Activated T-cell treated with anti-CD3 and anti-CD28 coated beads for 1 hour (primary cell): ENCODE measurements around the gene ST7.

Experiments
- DNase-seq: peaks from one replicate; pipeline ENCODE4 v3.0.0-alpha.2; 2020; ENCODE audit warnings: low read depth

ST7 gene

GRCh38 chr7:117157241-117158209 lies 204.2 kb downstream of the ST7 start:
- DNase-seq, result no peak

GRCh38 chr7:117158941-117159697 lies 205.8 kb downstream of the ST7 start:
- no peak for DNase-seq

DNA sequence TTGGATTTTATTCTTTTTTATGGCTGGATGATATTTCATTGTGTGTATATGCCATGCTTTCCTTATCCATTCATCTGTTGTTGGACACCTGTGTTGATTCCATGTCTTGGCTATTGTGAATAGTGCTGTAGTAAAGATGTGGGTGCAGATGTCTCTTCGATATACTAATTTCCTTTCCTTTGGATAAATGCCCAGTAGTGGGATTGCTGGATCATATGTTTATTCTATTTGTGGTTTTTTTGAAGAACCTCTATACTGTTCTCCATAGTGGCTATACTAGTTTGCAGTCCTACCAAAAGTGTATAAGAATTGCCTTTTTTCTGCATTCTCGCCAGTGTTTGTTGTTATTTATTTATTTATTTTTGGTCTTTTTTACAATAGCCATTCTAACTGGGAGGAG lies 209.8 kb downstream of the ST7 start:
- DNase-seq, result no peak

GRCh38 chr7:117164620-117165019 lies 211.3 kb downstream of the ST7 start:
- DNase-seq, result no peak

GRCh38 chr7:117165656-117166055 lies 212.4 kb downstream of the ST7 start:
- DNase-seq, result no peak

DNA sequence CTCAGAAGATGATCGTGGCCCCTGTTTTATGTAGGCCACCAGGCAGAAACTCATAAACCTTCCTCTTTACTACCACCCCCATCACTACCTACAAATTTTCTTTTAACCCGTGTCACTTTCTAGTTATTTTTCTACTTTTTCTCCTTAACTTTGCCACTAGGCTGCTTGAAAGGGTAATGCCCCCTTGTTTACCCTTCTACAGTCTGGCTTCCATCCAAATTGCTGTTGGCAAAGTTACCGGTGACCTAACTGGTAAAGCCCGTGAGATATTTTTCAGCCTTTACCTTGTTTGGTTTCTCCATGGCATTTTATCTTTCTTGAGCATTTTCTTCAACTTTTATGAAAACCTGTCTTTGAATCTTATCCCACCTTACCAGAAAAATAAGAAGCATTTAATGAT lies 216.6 kb downstream of the ST7 start:
- no peak for DNase-seq

GRCh38 chr7:117171106-117171505 lies 217.8 kb downstream of the ST7 start:
- no peak for DNase-seq

- DNase-seq, result no peak
These were observed 219.0 kb downstream of the ST7 start for GRCh38 chr7:117172283-117172682.

- DNase-seq, result no peak
These were observed 219.9 kb downstream of the ST7 start for GRCh38 chr7:117173035-117173770.

GRCh38 chr7:117176206-117176605 lies 222.9 kb downstream of the ST7 start:
- DNase-seq, result no peak

DNA sequence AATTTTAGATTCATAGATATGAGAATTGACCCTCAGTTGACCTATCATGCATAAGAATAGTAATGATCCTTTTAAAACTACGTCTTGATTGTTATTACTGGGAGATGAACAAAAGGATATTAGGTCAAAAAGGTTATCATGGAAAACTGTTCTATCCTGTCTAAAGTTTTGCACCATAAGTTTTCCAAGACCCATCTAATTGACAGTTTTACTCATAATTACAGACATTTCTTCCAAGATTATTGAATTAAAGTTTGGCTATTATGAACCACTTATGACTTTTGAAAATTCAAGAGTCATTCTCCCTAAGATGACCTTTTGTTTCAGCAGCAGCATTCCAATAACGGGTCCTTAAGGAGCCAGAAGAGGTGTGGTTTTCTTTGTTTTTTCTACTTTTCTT lies 225.3 kb downstream of the ST7 start:
- DNase-seq, result no peak

DNA sequence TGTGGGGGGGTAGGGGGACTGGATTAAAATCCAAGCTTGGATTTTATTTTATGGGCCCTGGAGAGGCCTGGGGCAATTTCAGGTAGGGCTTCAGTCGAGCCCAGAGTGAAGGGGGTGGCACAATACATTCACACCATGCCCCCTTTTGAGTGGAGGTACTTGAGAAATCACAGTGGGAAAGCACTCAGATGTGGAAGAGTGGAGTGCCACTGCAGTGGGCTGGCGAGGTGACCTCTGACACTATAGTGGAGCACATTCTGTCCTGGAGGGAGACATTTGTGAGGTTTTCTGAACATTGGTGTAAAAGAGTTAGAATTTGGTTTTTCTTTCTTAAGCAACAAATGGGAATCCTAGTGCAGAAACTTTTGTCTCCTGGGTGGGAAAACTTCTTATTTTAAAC lies 226.4 kb downstream of the ST7 start:
- no peak for DNase-seq

DNA sequence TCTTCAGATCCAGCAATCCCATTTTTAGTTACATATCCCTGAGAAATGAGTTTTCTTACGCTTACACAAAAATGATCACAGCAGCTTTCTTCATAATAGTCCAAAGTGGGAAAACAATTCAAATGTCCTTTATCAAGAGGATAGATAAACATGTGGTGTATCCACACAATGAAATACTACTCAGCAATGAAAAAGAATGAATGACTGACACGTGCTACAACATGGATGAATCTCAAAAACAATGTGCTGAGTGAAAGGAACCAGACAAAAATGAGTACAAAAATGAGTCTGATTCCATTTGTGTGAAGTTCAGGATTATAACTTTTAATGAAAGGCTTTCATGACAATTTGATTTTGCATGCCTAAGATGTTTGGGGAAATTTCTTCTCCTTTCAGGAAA lies 230.4 kb downstream of the ST7 start:
- DNase-seq, result no peak

DNA sequence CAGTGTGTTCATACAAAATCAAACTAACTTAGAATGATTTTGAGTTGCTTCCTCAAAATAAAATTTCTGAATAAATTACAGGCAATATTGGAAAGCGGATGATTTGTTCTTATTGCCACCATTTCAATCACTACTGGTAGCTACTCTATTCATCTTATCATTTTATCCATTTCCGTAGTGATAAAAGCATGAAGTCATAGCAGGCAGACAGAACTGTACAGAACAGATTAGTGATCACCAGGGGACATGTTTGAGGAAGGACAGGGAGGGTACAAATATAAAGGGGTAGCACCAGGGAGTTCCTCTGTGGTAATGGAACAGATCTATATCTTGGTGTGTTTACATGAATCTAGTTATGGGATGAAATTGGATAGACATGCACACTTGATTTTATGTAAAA lies 231.1 kb downstream of the ST7 start:
- no peak for DNase-seq

GRCh38 chr7:117185124-117185523 lies 231.8 kb downstream of the ST7 start:
- DNase-seq, result no peak

DNA sequence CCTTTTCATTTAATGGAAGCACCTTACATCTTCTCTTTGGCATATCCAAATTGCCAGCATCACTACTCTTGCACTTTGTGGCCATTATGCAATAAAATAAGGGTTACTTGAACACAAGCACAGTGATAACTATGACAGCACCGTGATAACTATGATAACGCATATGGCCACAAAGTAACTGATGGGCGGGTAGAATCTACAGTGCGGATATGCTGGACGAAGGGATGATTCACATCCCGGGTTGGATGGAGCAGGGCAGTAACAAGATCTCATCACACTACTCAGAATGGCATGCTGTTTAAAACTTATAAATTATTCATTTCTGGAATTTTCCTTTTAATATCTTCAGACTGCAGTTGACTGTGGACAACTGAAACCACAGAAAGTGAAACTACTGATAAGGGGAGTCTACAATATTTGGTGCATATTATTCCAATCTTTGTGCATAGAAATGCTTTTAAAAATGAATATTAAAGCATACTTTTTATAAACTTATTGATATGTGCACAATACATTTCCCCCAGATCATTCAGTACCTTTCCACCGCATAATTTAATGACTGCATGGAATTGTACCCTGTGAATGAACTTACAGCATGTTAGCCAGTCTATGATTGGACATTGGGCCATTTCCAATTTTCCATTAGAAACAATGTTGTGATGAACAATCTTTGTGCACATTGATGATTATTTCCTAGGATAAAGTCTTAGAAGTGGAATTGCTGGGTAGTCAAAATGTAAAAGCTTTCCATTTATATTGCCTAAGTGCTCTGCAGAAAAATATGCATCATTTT lies 233.1 kb downstream of the ST7 start:
- DNase-seq, result no peak

DNA sequence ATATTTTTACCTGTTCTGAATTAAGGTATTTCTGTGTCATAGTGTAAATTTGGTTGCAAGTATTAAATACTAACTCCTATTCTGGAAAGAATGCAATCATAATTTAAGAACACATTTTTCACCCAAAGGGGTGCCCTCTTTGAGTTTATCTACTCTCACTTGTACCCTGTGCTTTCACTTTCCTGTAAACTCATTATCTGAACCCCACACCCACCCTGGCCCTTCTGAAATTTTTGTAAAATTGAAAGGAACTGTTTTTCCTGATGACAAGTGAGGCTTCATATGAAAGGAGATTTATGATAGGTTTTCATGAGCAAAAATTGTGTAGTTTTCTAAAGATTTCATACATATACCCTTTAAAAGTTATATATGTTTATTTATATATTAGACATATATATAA lies 235.1 kb downstream of the ST7 start:
- no peak for DNase-seq

- no peak for DNase-seq
These were observed 235.8 kb downstream of the ST7 start for GRCh38 chr7:117188949-117189592.

DNA sequence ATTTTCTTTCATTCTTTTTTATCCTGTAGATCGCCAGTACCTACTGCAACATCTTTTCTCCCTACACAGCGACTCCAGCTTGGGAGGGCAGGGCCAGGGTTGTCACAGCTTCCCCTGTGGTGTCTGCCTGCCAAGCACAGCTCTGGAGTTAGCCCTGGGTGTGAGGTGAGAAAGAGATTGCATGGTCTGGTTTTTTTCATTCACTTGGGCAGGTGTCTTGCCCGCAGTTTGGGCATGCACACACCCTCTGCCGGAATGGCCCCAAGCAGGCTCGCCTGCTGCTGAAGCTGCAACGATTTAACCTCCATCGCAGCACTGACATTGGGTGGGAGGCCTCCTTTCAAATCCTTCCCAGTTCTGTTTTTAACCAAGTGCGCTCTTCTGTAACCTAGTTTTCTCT lies 236.8 kb downstream of the ST7 start:
- no peak for DNase-seq

DNA sequence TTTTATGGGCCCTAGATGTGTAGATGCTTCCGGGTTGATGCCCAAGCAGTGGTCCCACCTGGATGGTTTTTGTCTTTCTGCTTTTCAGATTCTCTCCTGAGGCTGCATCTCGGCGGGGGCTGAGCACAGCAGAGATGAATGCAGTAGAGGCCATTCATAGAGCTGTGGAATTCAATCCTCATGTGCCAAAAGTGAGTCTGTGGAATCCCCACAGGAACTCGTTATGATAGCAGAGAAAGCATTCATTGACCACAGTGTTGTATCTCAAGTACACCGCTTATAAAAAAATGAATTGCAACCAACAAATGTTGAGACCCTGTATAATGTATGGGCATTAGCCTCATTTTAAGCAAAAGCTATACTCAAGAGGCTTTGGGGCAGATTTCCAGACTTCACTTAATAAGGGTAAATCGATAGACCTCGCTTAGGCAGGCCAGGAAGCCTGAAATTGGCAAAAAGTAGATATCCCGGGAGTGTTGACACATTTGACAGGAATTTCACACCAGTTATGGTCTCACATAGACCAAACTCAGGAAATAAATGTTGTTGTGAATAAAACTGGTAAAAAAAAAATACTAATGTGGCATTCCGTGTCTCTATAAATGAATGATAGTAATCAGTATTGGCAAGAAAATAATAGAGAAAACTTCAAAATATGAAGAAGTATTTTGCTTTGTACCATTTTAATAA lies 237.6 kb downstream of the ST7 start:
- no peak for DNase-seq

DNA sequence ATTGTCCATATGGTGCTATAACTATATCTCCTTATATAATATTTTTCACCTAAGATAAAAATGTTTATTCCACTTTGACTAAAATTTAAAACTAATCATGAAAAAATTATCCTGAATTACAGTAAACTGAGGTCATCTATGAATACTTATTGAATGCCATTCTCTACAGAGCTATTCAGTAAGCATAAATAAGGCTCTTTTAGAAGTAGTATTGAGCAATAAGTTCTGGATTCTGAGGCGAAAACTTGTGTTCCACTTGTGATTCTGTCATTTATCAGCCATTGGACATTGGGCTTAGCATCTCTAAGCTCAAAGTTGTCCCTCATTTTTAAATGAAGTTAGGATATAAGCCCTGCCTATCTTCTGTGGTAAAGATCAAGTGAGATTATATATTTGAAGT lies 238.8 kb downstream of the ST7 start:
- no peak for DNase-seq
